Measurements from ENCODE around the gene PHF3.

DNA sequence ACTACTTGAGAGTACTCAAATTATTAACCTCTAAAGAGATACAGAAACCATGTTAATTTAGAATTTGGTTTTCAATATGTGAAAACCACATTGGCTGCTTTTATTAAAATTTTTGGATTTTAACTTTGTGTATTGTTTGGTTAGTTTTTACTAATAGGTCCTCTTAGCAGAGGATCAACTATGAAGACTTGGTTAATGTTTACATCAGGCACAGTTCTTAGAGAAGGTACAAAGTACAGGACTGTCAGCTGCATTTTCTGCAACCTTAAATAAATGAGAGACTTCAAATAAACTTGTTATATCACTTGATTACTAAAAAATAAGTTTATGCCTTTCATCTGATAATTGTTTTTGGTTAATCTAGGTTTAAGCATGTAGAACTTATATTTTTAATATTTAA, 89.1 kb downstream of the PHF3 start:
- TF ChIP-seq, protein P1, sequence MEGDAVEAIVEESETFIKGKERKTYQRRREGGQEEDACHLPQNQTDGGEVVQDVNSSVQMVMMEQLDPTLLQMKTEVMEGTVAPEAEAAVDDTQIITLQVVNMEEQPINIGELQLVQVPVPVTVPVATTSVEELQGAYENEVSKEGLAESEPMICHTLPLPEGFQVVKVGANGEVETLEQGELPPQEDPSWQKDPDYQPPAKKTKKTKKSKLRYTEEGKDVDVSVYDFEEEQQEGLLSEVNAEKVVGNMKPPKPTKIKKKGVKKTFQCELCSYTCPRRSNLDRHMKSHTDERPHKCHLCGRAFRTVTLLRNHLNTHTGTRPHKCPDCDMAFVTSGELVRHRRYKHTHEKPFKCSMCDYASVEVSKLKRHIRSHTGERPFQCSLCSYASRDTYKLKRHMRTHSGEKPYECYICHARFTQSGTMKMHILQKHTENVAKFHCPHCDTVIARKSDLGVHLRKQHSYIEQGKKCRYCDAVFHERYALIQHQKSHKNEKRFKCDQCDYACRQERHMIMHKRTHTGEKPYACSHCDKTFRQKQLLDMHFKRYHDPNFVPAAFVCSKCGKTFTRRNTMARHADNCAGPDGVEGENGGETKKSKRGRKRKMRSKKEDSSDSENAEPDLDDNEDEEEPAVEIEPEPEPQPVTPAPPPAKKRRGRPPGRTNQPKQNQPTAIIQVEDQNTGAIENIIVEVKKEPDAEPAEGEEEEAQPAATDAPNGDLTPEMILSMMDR (IDR thresholded peaks at IDR 0.05; ENCODE audit: low read depth, low read length), result no peak
- TF ChIP-seq, protein P2, sequence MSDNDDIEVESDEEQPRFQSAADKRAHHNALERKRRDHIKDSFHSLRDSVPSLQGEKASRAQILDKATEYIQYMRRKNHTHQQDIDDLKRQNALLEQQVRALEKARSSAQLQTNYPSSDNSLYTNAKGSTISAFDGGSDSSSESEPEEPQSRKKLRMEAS (IDR thresholded peaks at IDR 0.05; ENCODE audit: low read depth, low read length), result no peak
